Measurements from ENCODE around the gene BICC1.

The BICC1 gene

DNA sequence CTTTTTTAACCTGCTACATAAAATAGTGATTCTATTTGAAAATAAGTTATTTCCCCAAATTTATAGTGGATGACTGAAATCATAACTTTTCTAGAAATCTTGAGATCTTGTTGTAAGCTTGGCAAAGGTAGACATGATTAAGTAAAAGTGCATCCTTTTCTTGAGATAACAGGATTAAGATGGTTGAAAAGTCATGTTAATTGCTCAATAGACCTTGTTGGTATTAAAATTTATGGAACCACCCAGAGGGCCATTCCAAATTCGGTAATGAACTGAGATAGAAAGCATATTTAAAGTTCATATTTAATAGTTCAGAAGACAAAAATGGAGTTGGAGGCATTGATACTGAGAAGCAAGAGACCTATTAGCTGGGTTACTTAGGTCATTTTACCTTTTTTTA is 139.1 kb downstream of the BICC1 start:
- TF ChIP-seq FOXP2 (optimal IDR thresholded peaks at IDR 0.05; ENCODE audit: borderline replicate concordance, extremely low read depth, extremely low read length, insufficient read depth): no peak
- TF ChIP-seq TAF1 (IDR thresholded peaks at IDR 0.05; ENCODE audit: borderline replicate concordance, insufficient read depth, low read length): no peak
- TF ChIP-seq, protein P1, sequence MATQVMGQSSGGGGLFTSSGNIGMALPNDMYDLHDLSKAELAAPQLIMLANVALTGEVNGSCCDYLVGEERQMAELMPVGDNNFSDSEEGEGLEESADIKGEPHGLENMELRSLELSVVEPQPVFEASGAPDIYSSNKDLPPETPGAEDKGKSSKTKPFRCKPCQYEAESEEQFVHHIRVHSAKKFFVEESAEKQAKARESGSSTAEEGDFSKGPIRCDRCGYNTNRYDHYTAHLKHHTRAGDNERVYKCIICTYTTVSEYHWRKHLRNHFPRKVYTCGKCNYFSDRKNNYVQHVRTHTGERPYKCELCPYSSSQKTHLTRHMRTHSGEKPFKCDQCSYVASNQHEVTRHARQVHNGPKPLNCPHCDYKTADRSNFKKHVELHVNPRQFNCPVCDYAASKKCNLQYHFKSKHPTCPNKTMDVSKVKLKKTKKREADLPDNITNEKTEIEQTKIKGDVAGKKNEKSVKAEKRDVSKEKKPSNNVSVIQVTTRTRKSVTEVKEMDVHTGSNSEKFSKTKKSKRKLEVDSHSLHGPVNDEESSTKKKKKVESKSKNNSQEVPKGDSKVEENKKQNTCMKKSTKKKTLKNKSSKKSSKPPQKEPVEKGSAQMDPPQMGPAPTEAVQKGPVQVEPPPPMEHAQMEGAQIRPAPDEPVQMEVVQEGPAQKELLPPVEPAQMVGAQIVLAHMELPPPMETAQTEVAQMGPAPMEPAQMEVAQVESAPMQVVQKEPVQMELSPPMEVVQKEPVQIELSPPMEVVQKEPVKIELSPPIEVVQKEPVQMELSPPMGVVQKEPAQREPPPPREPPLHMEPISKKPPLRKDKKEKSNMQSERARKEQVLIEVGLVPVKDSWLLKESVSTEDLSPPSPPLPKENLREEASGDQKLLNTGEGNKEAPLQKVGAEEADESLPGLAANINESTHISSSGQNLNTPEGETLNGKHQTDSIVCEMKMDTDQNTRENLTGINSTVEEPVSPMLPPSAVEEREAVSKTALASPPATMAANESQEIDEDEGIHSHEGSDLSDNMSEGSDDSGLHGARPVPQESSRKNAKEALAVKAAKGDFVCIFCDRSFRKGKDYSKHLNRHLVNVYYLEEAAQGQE (IDR thresholded peaks at IDR 0.05; ENCODE audit: insufficient read depth in 1 of 2, low read depth in 2 of 2, low read length in 2 of 2): no peak
- no peak for TF ChIP-seq POLR2AphosphoS5 (IDR thresholded peaks at IDR 0.05; ENCODE audit: low read depth, low read length)
- no peak for TF ChIP-seq SIN3A (IDR thresholded peaks at IDR 0.05; ENCODE audit: borderline replicate concordance, insufficient read depth, low read length)

GRCh38 chr10:58653139-58653538 is 140.5 kb downstream of the BICC1 start:
- TF ChIP-seq TAF1 (IDR thresholded peaks at IDR 0.05; ENCODE audit: borderline replicate concordance, insufficient read depth, low read length): no peak
- no peak for TF ChIP-seq SIN3A (IDR thresholded peaks at IDR 0.05; ENCODE audit: borderline replicate concordance, insufficient read depth, low read length)
- TF ChIP-seq, protein P1 (IDR thresholded peaks at IDR 0.05; ENCODE audit: insufficient read depth in 1 of 2, low read depth in 2 of 2, low read length in 2 of 2): no peak
- no peak for TF ChIP-seq FOXP2 (optimal IDR thresholded peaks at IDR 0.05; ENCODE audit: borderline replicate concordance, extremely low read depth, extremely low read length, insufficient read depth)
- no peak for TF ChIP-seq POLR2AphosphoS5 (IDR thresholded peaks at IDR 0.05; ENCODE audit: low read depth, low read length)

GRCh38 chr10:58660575-58661255 is 148.0 kb downstream of the BICC1 start:
- TF ChIP-seq, protein P1 (IDR thresholded peaks at IDR 0.05; ENCODE audit: insufficient read depth in 1 of 2, low read depth in 2 of 2, low read length in 2 of 2): no peak
- TF ChIP-seq FOXP2 (optimal IDR thresholded peaks at IDR 0.05; ENCODE audit: borderline replicate concordance, extremely low read depth, extremely low read length, insufficient read depth): no peak
- no peak for TF ChIP-seq TAF1 (IDR thresholded peaks at IDR 0.05; ENCODE audit: borderline replicate concordance, insufficient read depth, low read length)
- TF ChIP-seq SIN3A (IDR thresholded peaks at IDR 0.05; ENCODE audit: borderline replicate concordance, insufficient read depth, low read length): no peak
- no peak for TF ChIP-seq POLR2AphosphoS5 (IDR thresholded peaks at IDR 0.05; ENCODE audit: low read depth, low read length)

DNA sequence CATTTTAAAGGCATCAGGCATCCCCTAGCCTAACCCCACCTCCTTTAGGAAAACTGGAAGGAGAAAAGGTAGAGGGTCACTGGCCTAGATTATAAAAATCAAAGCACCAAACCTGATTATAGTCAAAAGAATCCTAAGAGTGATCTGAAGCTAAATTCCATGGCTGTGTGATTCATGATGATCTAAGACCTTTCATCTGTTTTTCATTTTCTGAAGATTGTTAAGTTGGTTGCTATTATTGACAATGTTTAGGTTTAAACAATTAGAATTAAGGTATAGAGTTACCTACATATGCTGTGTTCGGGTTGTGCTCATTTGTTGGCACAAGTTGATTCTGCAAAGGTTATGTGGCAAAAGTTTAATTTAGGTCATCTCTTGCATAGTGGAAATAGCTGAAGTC is 148.7 kb downstream of the BICC1 start:
- TF ChIP-seq TAF1 (IDR thresholded peaks at IDR 0.05; ENCODE audit: borderline replicate concordance, insufficient read depth, low read length): no peak
- no peak for TF ChIP-seq POLR2AphosphoS5 (IDR thresholded peaks at IDR 0.05; ENCODE audit: low read depth, low read length)
- no peak for TF ChIP-seq SIN3A (IDR thresholded peaks at IDR 0.05; ENCODE audit: borderline replicate concordance, insufficient read depth, low read length)
- TF ChIP-seq, protein P1 (IDR thresholded peaks at IDR 0.05; ENCODE audit: insufficient read depth in 1 of 2, low read depth in 2 of 2, low read length in 2 of 2): no peak
- TF ChIP-seq FOXP2 (optimal IDR thresholded peaks at IDR 0.05; ENCODE audit: borderline replicate concordance, extremely low read depth, extremely low read length, insufficient read depth): no peak
